ENCODE results near the gene ASPA. TPM values are rescaled to one million over a fixed set of nuclear protein-coding genes. Genes with fewer than 3 reads are reported as not detected.

Gene ASPA
- total RNA-seq, 1 experiment from 2014 or later: not detected

GRCh38 chr17:3546521-3546920, 70.7 kb downstream of the ASPA start:
- no peak overlapping the region for H3K27ac ChIP-seq (ENCODE audit: low read depth, low read length, poor library complexity, severe bottlenecking)
- no peak overlapping the region for H3K4me3 ChIP-seq (ENCODE audit: low read depth, low read length, poor library complexity, severe bottlenecking)
- no peaks in the 10 kb centered on the region for H3K4me1 ChIP-seq (ENCODE audit: insufficient read depth, low read length, poor library complexity, severe bottlenecking)
- no peaks in the 10 kb centered on the region for H3K36me3 ChIP-seq (ENCODE audit: insufficient read depth, low read length, poor library complexity, severe bottlenecking)
- ChIA-PET POLR2A (ENCODE audit: low non-redundant PET) (no interaction called here), CTCF (no interaction called here)
- intact Hi-C loops (cut with micrococcal nuclease; ENCODE audit: unreplicated experiment): no loop called here
- DNase-seq (ENCODE audit: low spot score): no peak
- peaks cover 11% of the 10 kb centered on the region for H3K27me3 ChIP-seq (replicated peaks; ENCODE audit: insufficient read depth, low read depth, low read length, poor library complexity)
- BruUV-seq (replicated peaks): no TSS peak
- H3K9me3 ChIP-seq (ENCODE audit: low read depth, low read length, poor library complexity, severe bottlenecking): no peaks in the 10 kb centered on the region
- TF ChIP-seq EZH2 (IDR thresholded peaks at IDR 0.05; ENCODE audit: borderline replicate concordance, low read depth, low read length, poor library complexity, severe bottlenecking) (no peak), CTCF (conservative IDR thresholded peaks at IDR 0.05; ENCODE audit: low read depth, low read length) (no peak)

GRCh38 chr17:3546997-3547396, 71.2 kb downstream of the ASPA start:
- Histone ChIP-seq H3K27ac (ENCODE audit: low read depth, low read length, poor library complexity, severe bottlenecking) (no peak overlapping the region), H3K4me3 (ENCODE audit: low read depth, low read length, poor library complexity, severe bottlenecking) (no peak overlapping the region), H3K36me3 (ENCODE audit: insufficient read depth, low read length, poor library complexity, severe bottlenecking) (no peaks in the 10 kb centered on the region), H3K27me3 (replicated peaks; ENCODE audit: insufficient read depth, low read depth, low read length, poor library complexity) (peaks cover 11% of the 10 kb centered on the region), H3K9me3 (ENCODE audit: low read depth, low read length, poor library complexity, severe bottlenecking) (no peaks in the 10 kb centered on the region), H3K4me1 (ENCODE audit: insufficient read depth, low read length, poor library complexity, severe bottlenecking) (no peaks in the 10 kb centered on the region)
- intact Hi-C loops (cut with micrococcal nuclease; ENCODE audit: unreplicated experiment): no loop called here
- BruUV-seq (replicated peaks): no TSS peak
- DNase-seq (ENCODE audit: low spot score): no peak
- ChIA-PET POLR2A (ENCODE audit: low non-redundant PET) (no interaction called here), CTCF (no interaction called here)
- TF ChIP-seq EZH2 (IDR thresholded peaks at IDR 0.05; ENCODE audit: borderline replicate concordance, low read depth, low read length, poor library complexity, severe bottlenecking) (no peak), CTCF (conservative IDR thresholded peaks at IDR 0.05; ENCODE audit: low read depth, low read length) (no peak)

GRCh38 chr17:3547628-3548027, 71.8 kb downstream of the ASPA start:
- POLR2A ChIA-PET (ENCODE audit: low non-redundant PET): no interaction called here
- CTCF ChIA-PET: no interaction called here
- intact Hi-C loops (cut with micrococcal nuclease; ENCODE audit: unreplicated experiment): no loop called here

More at GRCh38 chr17:3547628-3548027, 71.8 kb downstream of the ASPA start:
- H3K27ac ChIP-seq (ENCODE audit: low read depth, low read length, poor library complexity, severe bottlenecking): no peak overlapping the region
- TF ChIP-seq EZH2 (IDR thresholded peaks at IDR 0.05; ENCODE audit: borderline replicate concordance, low read depth, low read length, poor library complexity, severe bottlenecking) (no peak), CTCF (conservative IDR thresholded peaks at IDR 0.05; ENCODE audit: low read depth, low read length) (no peak)
- no peaks in the 10 kb centered on the region for H3K9me3 ChIP-seq (ENCODE audit: low read depth, low read length, poor library complexity, severe bottlenecking)
- H3K4me3 ChIP-seq (ENCODE audit: low read depth, low read length, poor library complexity, severe bottlenecking): no peak overlapping the region
- H3K4me1 ChIP-seq (ENCODE audit: insufficient read depth, low read length, poor library complexity, severe bottlenecking): no peaks in the 10 kb centered on the region
- DNase-seq (ENCODE audit: low spot score): no peak
- no peaks in the 10 kb centered on the region for H3K36me3 ChIP-seq (ENCODE audit: insufficient read depth, low read length, poor library complexity, severe bottlenecking)
- peaks cover 11% of the 10 kb centered on the region for H3K27me3 ChIP-seq (replicated peaks; ENCODE audit: insufficient read depth, low read depth, low read length, poor library complexity)
- no TSS peak for BruUV-seq (replicated peaks)

Data from A673 (cell line).